ENCODE measurements around the gene RNF225. TPM values are rescaled to one million over a fixed set of nuclear protein-coding genes. Genes with fewer than 3 reads are reported as not detected.

Gene RNF225
- total and polyA plus RNA-seq, 2 of the 13 experiments (the other 11 are each of a cell fraction or from before 2014, with no cell fraction given): not detected

GRCh38 chr19:58400916-58401839 lies 5.7 kb downstream of the RNF225 start (continued):
- TF ChIP-seq RERE (CRISPR knock-in tag; IDR thresholded peaks at IDR 0.05; ENCODE audit: low read depth) (no peak), RAD21 (CRISPR knock-in tag; IDR thresholded peaks at IDR 0.05) (peak; percentile 7; the same call in 1 of the 2 replicates), FOXJ3 (CRISPR knock-in tag; IDR thresholded peaks at IDR 0.05; ENCODE audit: borderline replicate concordance) (no peak), KAT8 (CRISPR knock-in tag; IDR thresholded peaks at IDR 0.05) (peak; percentile 29; the same call in 1 of the 2 replicates), IKZF4 (CRISPR knock-in tag; IDR thresholded peaks at IDR 0.05; ENCODE audit: borderline replicate concordance, low read depth, not compliant biosample characterization) (no peak), ZFP82 (CRISPR knock-in tag; IDR thresholded peaks at IDR 0.05; ENCODE audit: borderline replicate concordance) (no peak; the same call in 1 of the 2 replicates), THAP11 (CRISPR knock-in tag; IDR thresholded peaks at IDR 0.05) (peak; percentile 86), ZNF670 (CRISPR knock-in tag; IDR thresholded peaks at IDR 0.05; ENCODE audit: borderline replicate concordance) (0 out of 2 replicates have a peak, but pooled peaks have one; percentile 14), PBX2 (CRISPR knock-in tag; IDR thresholded peaks at IDR 0.05) (no peak), ZNF280D (CRISPR knock-in tag; IDR thresholded peaks at IDR 0.05) (0 out of 2 replicates have a peak, but pooled peaks have one; percentile 28), HMGXB3 (CRISPR knock-in tag; IDR thresholded peaks at IDR 0.05; ENCODE audit: borderline replicate concordance) (peak; percentile 91), HDAC1 (CRISPR knock-in tag; IDR thresholded peaks at IDR 0.05) (peak; percentile 93), CBFB (CRISPR knock-in tag; IDR thresholded peaks at IDR 0.05) (peak; percentile 74)
